ENCODE results near the gene CD164. TPM values are rescaled to one million over a fixed set of nuclear protein-coding genes. Genes with fewer than 3 reads are reported as not detected.

CD164 gene
- total RNA-seq, 1 donor from 2014 or later = 115 TPM

GRCh38 chr6:109327491-109327890 is 54.8 kb downstream of the CD164 start:
- Histone ChIP-seq H3K9me3 (no peaks in the 10 kb centered on the region), H3K4me3 (no peak overlapping the region), H3K27ac (no peak overlapping the region), H3K27me3 (no peaks in the 10 kb centered on the region), H3K36me3 (no peaks in the 10 kb centered on the region), H3K4me1 (no peaks in the 10 kb centered on the region)
- TF ChIP-seq POLR2AphosphoS5 (IDR thresholded peaks at IDR 0.05; ENCODE audit: insufficient read depth in 1 of 2, low read depth in 1 of 2) (no peak), POLR2A (IDR thresholded peaks at IDR 0.05) (no peak), CTCF (IDR thresholded peaks at IDR 0.05) (no peak)
- DNase-seq (ENCODE audit: extremely low spot score in 2 of 2) = no peak
- intact Hi-C loops (cut with DNase I) = no loop called here

GRCh38 chr6:109326351-109326750 is 55.9 kb downstream of the CD164 start:
- Histone ChIP-seq H3K4me1 (no peaks in the 10 kb centered on the region), H3K9me3 (no peaks in the 10 kb centered on the region), H3K4me3 (no peak overlapping the region), H3K27me3 (no peaks in the 10 kb centered on the region), H3K36me3 (no peaks in the 10 kb centered on the region), H3K27ac (no peak overlapping the region)
- no peak for TF ChIP-seq POLR2A (IDR thresholded peaks at IDR 0.05)
- TF ChIP-seq CTCF (IDR thresholded peaks at IDR 0.05) = no peak
- no peak for DNase-seq (ENCODE audit: extremely low spot score in 2 of 2)
- intact Hi-C loops (cut with DNase I) = no loop called here

GRCh38 chr6:109325400-109325801 is 56.9 kb downstream of the CD164 start:
- no peaks in the 10 kb centered on the region for H3K9me3 ChIP-seq
- H3K4me3 ChIP-seq = no peak overlapping the region
- no peaks in the 10 kb centered on the region for H3K27me3 ChIP-seq
- no peak overlapping the region for H3K27ac ChIP-seq
- H3K4me1 ChIP-seq = no peaks in the 10 kb centered on the region
- no peak for TF ChIP-seq POLR2A (IDR thresholded peaks at IDR 0.05)
- no peak for TF ChIP-seq CTCF (IDR thresholded peaks at IDR 0.05)
- TF ChIP-seq POLR2AphosphoS5 (IDR thresholded peaks at IDR 0.05; ENCODE audit: insufficient read depth in 1 of 2, low read depth in 1 of 2) = no peak
- DNase-seq (ENCODE audit: extremely low spot score in 2 of 2) = no peak
- intact Hi-C loops (cut with DNase I) = no loop called here
- H3K36me3 ChIP-seq = no peaks in the 10 kb centered on the region

- Histone ChIP-seq H3K27ac (no peak overlapping the region), H3K9me3 (no peaks in the 10 kb centered on the region), H3K27me3 (no peaks in the 10 kb centered on the region), H3K4me3 (no peak overlapping the region), H3K36me3 (no peaks in the 10 kb centered on the region), H3K4me1 (no peaks in the 10 kb centered on the region)
- no peak for DNase-seq (ENCODE audit: extremely low spot score in 2 of 2)
- TF ChIP-seq POLR2AphosphoS5 (IDR thresholded peaks at IDR 0.05; ENCODE audit: insufficient read depth in 1 of 2, low read depth in 1 of 2) (no peak), POLR2A (IDR thresholded peaks at IDR 0.05) (no peak), CTCF (IDR thresholded peaks at IDR 0.05) (no peak)
- intact Hi-C loops (cut with DNase I) = no loop called here
These were observed 59.0 kb downstream of the CD164 start for GRCh38 chr6:109323241-109323640.

- Histone ChIP-seq H3K4me1 (no peaks in the 10 kb centered on the region), H3K36me3 (no peaks in the 10 kb centered on the region), H3K27me3 (no peaks in the 10 kb centered on the region), H3K4me3 (no peak overlapping the region), H3K9me3 (no peaks in the 10 kb centered on the region), H3K27ac (no peak overlapping the region)
- intact Hi-C loops (cut with DNase I) = no loop called here
- DNase-seq (ENCODE audit: extremely low spot score in 2 of 2) = no peak
- no peak for TF ChIP-seq POLR2AphosphoS5 (IDR thresholded peaks at IDR 0.05; ENCODE audit: insufficient read depth in 1 of 2, low read depth in 1 of 2)
These were observed 59.4 kb downstream of the CD164 start for GRCh38 chr6:109322825-109323224.

- intact Hi-C loops (cut with DNase I) = no loop called here
These were observed 60.5 kb downstream of the CD164 start for GRCh38 chr6:109321752-109322151.

More at GRCh38 chr6:109321752-109322151, 60.5 kb downstream of the CD164 start:
- H3K27me3 ChIP-seq = no peaks in the 10 kb centered on the region
- no peaks in the 10 kb centered on the region for H3K4me1 ChIP-seq
- H3K4me3 ChIP-seq = no peak overlapping the region
- DNase-seq (ENCODE audit: extremely low spot score in 2 of 2) = no peak
- no peak overlapping the region for H3K27ac ChIP-seq
- H3K36me3 ChIP-seq = no peaks in the 10 kb centered on the region
- no peaks in the 10 kb centered on the region for H3K9me3 ChIP-seq
- TF ChIP-seq CTCF (IDR thresholded peaks at IDR 0.05) (no peak), POLR2AphosphoS5 (IDR thresholded peaks at IDR 0.05; ENCODE audit: insufficient read depth in 1 of 2, low read depth in 1 of 2) (no peak), POLR2A (IDR thresholded peaks at IDR 0.05) (no peak)

Data from vagina (tissue), 2 donors.